ENCODE results near the gene OR52N5.

OR52N5 gene

DNA sequence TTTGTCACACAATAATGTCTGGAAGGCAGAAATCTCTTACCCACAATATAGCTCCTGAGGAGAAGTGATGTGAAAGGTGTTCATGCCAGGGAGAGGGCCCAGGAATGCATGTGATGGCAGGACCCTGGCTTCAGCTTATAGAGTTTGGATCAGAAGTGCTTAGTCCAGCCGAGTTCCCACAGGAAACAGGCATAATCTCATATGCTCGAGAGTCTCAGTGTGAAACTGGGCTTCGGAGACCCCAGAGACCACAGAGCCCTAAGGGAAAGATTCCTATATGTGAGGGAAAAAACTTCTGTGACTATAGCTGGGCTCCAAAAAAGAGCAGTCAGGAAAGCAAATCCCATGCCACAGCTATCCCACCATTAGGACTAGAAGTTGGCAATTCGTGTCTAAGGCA lies at the start of gene OR52N5:
TSS of gene OR52N5 (minus strand) at position 101 of the 400 bp plus-strand sequence. CDS start 4,721 bp downstream, outside the sequence.
- DNase-seq (ENCODE audit: low spot score), result no peak

GRCh38 chr11:5831196-5831829 lies 48.2 kb upstream of the OR52N5 start:
- no peak for DNase-seq (ENCODE audit: low spot score)

GRCh38 chr11:5818245-5818886 lies 35.2 kb upstream of the OR52N5 start:
- no peak for DNase-seq (ENCODE audit: low spot score)

GRCh38 chr11:5815534-5815933 lies 32.4 kb upstream of the OR52N5 start:
- no peak for DNase-seq (ENCODE audit: low spot score)

- DNase-seq (ENCODE audit: low spot score), result no peak
Measured at GRCh38 chr11:5809905-5810795, 27.0 kb upstream of the OR52N5 start.

- no peak for DNase-seq (ENCODE audit: low spot score)
Measured at GRCh38 chr11:5809122-5809519, 26.0 kb upstream of the OR52N5 start.

GRCh38 chr11:5808500-5809121 lies 25.5 kb upstream of the OR52N5 start, which contains the start of gene OR52N2:
Gene OR52N2 (plus strand): TSS chr11:5808924. CDS start chr11:5820336, 11,412 bp downstream.
- DNase-seq (ENCODE audit: low spot score), result peak; percentile 84

DNA sequence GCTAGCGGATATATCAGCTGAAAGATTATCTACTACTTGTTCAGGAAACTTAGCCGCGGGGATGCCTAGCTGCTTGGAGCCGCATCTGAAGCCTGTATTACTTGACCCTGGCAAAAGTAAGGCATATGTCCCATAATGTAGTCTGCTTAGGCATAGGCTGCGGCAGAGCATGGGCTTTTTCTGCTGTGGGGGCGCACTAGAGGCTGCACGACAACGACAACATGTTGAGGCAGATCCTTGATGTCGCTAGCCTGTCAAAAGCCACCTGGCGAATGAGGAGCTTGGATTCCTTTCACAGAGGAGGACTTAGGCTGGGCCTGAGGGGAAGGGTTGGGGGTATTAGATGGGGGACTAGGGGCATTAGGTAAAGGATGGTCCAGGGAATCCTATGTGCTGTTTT lies 24.4 kb upstream of the OR52N5 start:
- DNase-seq (ENCODE audit: low spot score), result no peak

- no peak for DNase-seq (ENCODE audit: low spot score)
Measured at GRCh38 chr11:5803982-5804381, 20.8 kb upstream of the OR52N5 start.

GRCh38 chr11:5796541-5796940 lies 13.4 kb upstream of the OR52N5 start:
- DNase-seq (ENCODE audit: low spot score), result no peak

GRCh38 chr11:5791165-5791564 lies 8.0 kb upstream of the OR52N5 start, which contains the start of gene OR52N1:
Gene OR52N1 (minus strand): TSS chr11:5791265. CDS start chr11:5788816, 2,449 bp downstream.
- no peak for DNase-seq (ENCODE audit: low spot score)

DNA sequence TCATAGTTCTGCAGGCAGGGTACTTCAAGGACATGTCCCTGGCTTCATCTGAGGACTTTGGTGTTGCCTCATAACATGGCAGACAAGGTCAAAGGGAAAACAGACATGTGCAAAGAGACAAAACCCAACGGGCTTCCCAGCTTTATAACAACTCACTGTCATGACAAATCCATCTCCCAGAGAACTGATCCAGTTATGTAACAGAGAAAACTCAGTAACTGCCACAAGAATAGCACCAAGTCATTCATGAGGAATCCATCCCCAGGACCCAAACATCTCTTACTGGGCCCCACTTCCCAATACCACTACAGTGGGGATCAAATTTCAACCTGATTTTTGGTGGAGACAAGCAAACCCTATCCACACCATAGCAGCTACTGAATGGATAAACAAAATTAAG lies 16.1 kb downstream of the OR52N5 start:
- DNase-seq (ENCODE audit: low spot score), result no peak

- DNase-seq (ENCODE audit: low spot score), result no peak
Measured at GRCh38 chr11:5753943-5754342, 29.2 kb downstream of the OR52N5 start, which contains the start of gene OR52N4. Gene OR52N4 (plus strand): TSS chr11:5754243. CDS start chr11:5754741, 498 bp downstream.

DNA sequence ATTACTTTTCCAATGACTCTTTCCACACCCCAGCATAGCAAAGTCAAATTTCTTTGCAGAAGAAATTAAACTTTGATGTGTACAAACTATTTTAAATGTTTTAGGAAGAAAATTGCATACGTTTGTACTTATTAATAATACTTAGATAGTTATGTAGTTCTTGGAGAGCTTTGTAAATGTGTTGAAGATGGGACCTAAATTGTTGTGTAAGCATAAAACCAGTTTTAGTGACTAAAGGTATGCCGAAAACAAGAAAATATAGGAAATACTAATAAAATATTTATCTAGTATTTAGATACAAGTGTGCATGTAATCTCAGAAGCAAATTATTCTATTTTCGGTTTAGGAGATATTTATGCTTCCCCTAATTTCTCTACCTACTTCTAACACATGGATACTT lies 33.3 kb downstream of the OR52N5 start:
- DNase-seq (ENCODE audit: low spot score), result no peak

GRCh38 chr11:5746614-5747013 lies 36.5 kb downstream of the OR52N5 start:
- no peak for DNase-seq (ENCODE audit: low spot score)

DNA sequence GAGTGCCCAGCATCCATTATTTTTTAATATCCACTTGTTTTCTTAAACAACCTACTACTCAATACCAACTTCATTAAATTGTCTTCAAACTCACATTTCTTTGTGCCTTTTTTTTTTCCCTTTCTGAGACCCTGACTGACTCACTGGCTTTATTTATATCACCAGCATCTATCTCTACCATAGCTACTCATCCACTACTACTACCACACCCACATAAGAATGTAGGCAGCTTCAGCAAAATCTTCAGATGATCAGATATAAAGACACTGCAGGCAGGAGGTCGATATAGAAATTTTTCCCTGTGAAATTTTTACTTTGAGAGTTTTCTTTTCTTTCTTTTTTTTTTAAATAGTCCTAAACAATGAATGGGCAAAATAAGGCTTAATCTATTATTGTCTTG lies 44.7 kb downstream of the OR52N5 start:
- no peak for DNase-seq (ENCODE audit: low spot score)

GRCh38 chr11:5737670-5738392 lies 45.3 kb downstream of the OR52N5 start:
- DNase-seq (ENCODE audit: low spot score), result no peak

- no peak for DNase-seq (ENCODE audit: low spot score)
Measured at GRCh38 chr11:5737091-5737490, 46.1 kb downstream of the OR52N5 start.

DNA sequence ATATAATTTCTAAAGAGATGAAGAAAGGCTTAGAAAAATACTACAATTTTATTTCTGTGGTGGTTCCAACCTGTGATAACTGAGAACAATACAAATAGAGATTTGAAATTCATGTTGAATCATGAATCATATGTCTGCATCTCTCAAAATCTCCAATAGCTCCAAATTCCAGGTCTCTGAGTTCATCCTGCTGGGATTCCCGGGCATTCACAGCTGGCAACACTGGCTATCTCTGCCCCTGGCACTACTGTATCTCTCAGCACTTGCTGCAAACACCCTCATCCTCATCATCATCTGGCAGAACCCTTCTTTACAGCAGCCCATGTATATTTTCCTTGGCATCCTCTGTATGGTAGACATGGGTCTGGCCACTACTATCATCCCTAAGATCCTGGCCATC lies 46.8 kb downstream of the OR52N5 start, which contains the start of gene OR56B1:
TSS of gene OR56B1 (plus strand) at position 53 of the 400 bp plus-strand sequence. CDS start at position 122, 69 bp downstream.
- no peak for DNase-seq (ENCODE audit: low spot score)

DNA sequence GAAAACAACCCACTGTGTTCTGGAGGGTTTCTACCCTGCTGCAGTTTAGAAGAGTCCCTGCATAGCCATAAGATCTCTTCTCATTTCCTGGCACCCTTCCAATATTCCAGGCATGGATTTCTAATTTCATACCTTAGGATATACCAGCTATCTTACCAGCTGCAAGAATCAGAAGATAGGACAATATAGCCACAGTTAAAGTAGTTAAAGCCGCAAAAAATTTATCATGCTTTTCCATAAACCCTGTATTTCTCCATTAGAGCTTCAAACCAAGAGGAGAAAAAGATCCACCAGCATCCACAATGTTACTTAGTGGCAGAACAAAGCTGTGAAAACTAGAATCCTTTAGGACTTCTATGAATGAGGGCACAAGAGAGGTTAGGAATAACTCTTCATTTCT lies 55.5 kb downstream of the OR52N5 start:
- DNase-seq (ENCODE audit: low spot score), result no peak

GRCh38 chr11:5726351-5726750 lies 56.8 kb downstream of the OR52N5 start:
- no peak for DNase-seq (ENCODE audit: low spot score)

Measured in hematopoietic multipotent progenitor cell treated with erythropoietin and hydrocortisone succinate and interleukin-3 and kit ligand, for 17 days (in vitro differentiated cells).